Esophagus muscularis mucosa (tissue), 4 donors: ENCODE measurements around the gene LSS. TPM values are rescaled to one million over a fixed set of nuclear protein-coding genes. Genes with fewer than 3 reads are reported as not detected.
"Not testable (repeated sequence)": the region's sequence is repeated elsewhere in the genome, so short reads cannot be mapped to it uniquely, and the experiment has no call there.

ENCODE experiments used
- DNase-seq: peaks from one replicate; pipeline ENCODE4 v3.0.0-alpha.2; 2017; ENCODE audit errors: extremely low spot score
- H3K27ac ChIP-seq, 4 donors: fragments of 200-600 bp; sonication (generic); replicated peaks in 1 of 4; 1 replicate in 3 of 4; 2 replicates in 1 of 4; pipeline ENCODE4 v1.5.1; 2016 to 2019; ENCODE audit warnings: mild to moderate bottlenecking in 1 of 4
- H3K27me3 ChIP-seq, 4 donors: fragments of 200-600 bp; sonication (generic); one replicate each; pipeline versions ENCODE4 v1.5.1 to v1.6.0; 2016 to 2019
- H3K36me3 ChIP-seq, 4 donors: fragments of 200-600 bp; sonication (generic); one replicate each; pipeline ENCODE4 v1.5.1; 2016 to 2019
- H3K4me1 ChIP-seq, 4 donors: fragments of 200-600 bp; sonication (generic); one replicate each; pipeline ENCODE4 v1.5.1; 2016 to 2019
- H3K4me3 ChIP-seq, 4 donors: fragments of 200-600 bp; sonication (generic); 1 replicate in 2 of 4; 2 replicates in 2 of 4; pipeline ENCODE4 v1.5.1; 2016 to 2019; ENCODE audit warnings: mild to moderate bottlenecking in 4 of 4, moderate library complexity in 1 of 4
- H3K9me3 ChIP-seq, 4 donors: fragments of 200-600 bp; sonication (generic); 1 replicate in 3 of 4; 2 replicates in 1 of 4; pipeline ENCODE4 v1.5.1; 2016 to 2019
- CTCF ChIP-seq, 3 experiments: fragments of 200-600 bp in 2 of 3; fragments of 450-650 bp in 1 of 3; sonication (generic) in 2 of 3; IDR thresholded peaks; one replicate each; pipeline ENCODE4 v1.5.1; 2017 to 2019; ENCODE audit warnings: antibody characterized with exemption in 3 of 3, mild to moderate bottlenecking in 2 of 3, moderate library complexity in 1 of 3
- EP300 ChIP-seq: sonication (generic); formaldehyde crosslinking; IDR thresholded peaks from one replicate; pipeline ENCODE4 v1.6.1; 2017; ENCODE audit warnings: antibody characterized with exemption
- POLR2A ChIP-seq: fragments of 450-650 bp; IDR thresholded peaks from one replicate; pipeline ENCODE4 v1.6.1; 2017; ENCODE audit warnings: antibody characterized with exemption, moderate library complexity, mild to moderate bottlenecking, low read depth
- POLR2AphosphoS5 ChIP-seq, 2 donors: sonication (generic); formaldehyde crosslinking; IDR thresholded peaks; one replicate each; pipeline ENCODE4 v1.6.1; 2017; ENCODE audit warnings: antibody characterized with exemption in 2 of 2
- WGBS: methylation state at CpG from one replicate; pipeline ENCODE4 v1.1.5; 2018; 5-methylcytosine and 5-hydroxymethylcytosine counted together
- intact Hi-C: fragments of 100-400 bp; cut with DNase I; formaldehyde crosslinking; loops from one replicate; pipeline ENCODE4 v1.15.1; 2023
- total RNA-seq, 4 donors: library from RNA; depleted of rRNA; stranded (reverse); fragments of >200 nt; gene quantifications; one replicate each; pipeline versions ENCODE4 v1.1.0 to v1.2.1, GENCODE V29; 2016

LSS gene
- total RNA-seq, 4 donors from 2014 or later = 45.3 to 66.3 (median 53.1) TPM

GRCh38 chr21:46227811-46228344 lies 696 bp downstream of the LSS start:
- Histone ChIP-seq H3K27me3 (no peaks in the 10 kb centered on the region), H3K9me3 (no peaks in the 10 kb centered on the region), H3K27ac (peak overlapping the region; percentile 88 to 90 (median 89)), H3K4me1 (peaks cover 25 to 52% (median 44%) of the 10 kb centered on the region in 4 donors), H3K36me3 (peaks cover 0 to 11% (median 3%) of the 10 kb centered on the region in 4 donors), H3K4me3 (peak overlapping the region; percentile 78 to 96 (median 88))
- 2% methylated on average over 18 of the region's 20 CpGs for WGBS
- no peak for DNase-seq
- no peak for TF ChIP-seq EP300
- no peak for TF ChIP-seq POLR2AphosphoS5 (IDR thresholded peaks at IDR 0.05)
- TF ChIP-seq POLR2A = no peak
- TF ChIP-seq CTCF (IDR thresholded peaks at IDR 0.05) = no peak
- intact Hi-C loops = loop anchor here (2.0 to 5.0 kb wide), 3 partner anchors 41 to 257 kb away; partner anchors contain the start of gene PCNT

DNA sequence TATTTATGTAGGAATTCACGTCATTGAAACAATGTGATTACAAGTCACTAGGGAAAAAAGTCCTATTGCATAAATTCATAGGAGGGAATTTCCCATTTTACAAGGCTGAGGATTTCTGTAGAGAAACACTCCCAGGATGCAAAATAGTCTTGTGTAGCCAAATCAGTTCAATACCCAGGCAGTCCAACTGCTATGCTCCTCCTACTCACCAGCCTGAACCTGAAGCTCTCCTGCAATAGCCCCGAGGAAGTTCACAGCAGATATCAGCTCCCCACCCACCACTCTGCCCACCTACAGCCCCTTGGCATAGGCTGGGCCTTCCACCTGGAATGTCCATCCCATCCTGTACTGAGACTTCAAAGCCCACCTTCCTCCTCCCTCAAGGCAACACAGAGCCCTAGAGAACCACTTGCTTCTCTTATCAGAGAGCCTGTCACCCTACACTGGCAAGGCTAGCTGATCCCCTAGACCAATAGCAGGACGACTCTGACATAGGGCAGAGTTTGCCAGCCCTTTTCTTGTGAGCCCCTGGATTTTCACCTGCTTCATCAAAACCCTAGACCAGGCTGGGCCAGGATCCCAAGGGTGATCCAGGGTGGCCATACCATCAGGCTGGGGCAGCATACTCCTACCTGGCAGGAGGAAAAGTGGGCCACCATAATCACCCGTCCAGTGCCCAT lies 1.5 kb downstream of the LSS start:
- Histone ChIP-seq H3K4me3 (peak overlapping the region; percentile 78 to 96 (median 88)), H3K27me3 (no peaks in the 10 kb centered on the region), H3K9me3 (no peaks in the 10 kb centered on the region), H3K27ac (peak overlapping the region; percentile 88 to 90 (median 89)), H3K36me3 (peaks cover 2 to 19% (median 11%) of the 10 kb centered on the region in 4 donors), H3K4me1 (peaks cover 32 to 57% (median 44%) of the 10 kb centered on the region in 4 donors)
- no peak for TF ChIP-seq POLR2A
- TF ChIP-seq POLR2AphosphoS5 (IDR thresholded peaks at IDR 0.05) = peak in 1 of 2 donors; percentile 33
- DNase-seq = no peak
- intact Hi-C loops = loop anchor here (5.0 kb wide), 1 partner anchor 40 kb away; no protein-coding TSS in a partner anchor
- WGBS = 59% methylated on average over 3 of the region's 4 CpGs

DNA sequence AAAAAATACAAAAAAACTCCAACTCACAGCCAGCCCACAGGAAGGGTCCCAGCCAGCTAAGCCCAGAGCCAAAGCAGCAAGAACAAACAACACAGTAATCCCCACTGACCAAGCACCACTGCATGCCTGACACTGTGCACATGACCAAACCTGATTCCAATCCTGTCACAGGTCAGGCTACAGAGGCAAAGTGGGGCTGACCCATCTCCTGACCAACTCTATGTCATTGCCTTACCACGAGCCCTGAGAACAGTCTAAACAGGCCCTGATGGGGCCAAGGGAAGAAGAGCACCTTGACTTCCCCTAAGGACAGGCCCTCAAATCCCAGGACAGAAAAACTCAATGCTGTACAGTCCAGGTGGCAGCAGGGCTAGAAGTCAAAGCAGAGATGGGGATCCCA lies 2.4 kb downstream of the LSS start:
- Histone ChIP-seq H3K4me3 (peak overlapping the region in 1 of 4 donors; percentile 7), H3K36me3 (peaks cover 11 to 26% (median 19%) of the 10 kb centered on the region in 4 donors), H3K27me3 (no peaks in the 10 kb centered on the region), H3K4me1 (peaks cover 32 to 57% (median 44%) of the 10 kb centered on the region in 4 donors), H3K9me3 (no peaks in the 10 kb centered on the region), H3K27ac (peak overlapping the region; percentile 88 to 90 (median 89))
- intact Hi-C loops = loop anchor here (5.0 kb wide), 1 partner anchor 39 kb away; no protein-coding TSS in a partner anchor
- no peak for DNase-seq
- TF ChIP-seq POLR2A (no peak), CTCF (IDR thresholded peaks at IDR 0.05) (no peak), EP300 (no peak), POLR2AphosphoS5 (IDR thresholded peaks at IDR 0.05) (peak in 1 of 2 donors; percentile 7)
- whole genome bisulfite sequencing = no CpG with 5 or more reads among the region's 1 CpG

GRCh38 chr21:46223661-46224060 lies 4.9 kb downstream of the LSS start:
- WGBS = 88% methylated on average over 18 of the region's 18 CpGs
- H3K27ac ChIP-seq, DNase-seq, intact Hi-C loops, H3K4me3 ChIP-seq, H3K27me3 ChIP-seq, H3K9me3 ChIP-seq: not testable (repeated sequence)
- H3K4me1 ChIP-seq = peaks cover 31 to 42% (median 38%) of the 10 kb centered on the region in 4 donors
- H3K36me3 ChIP-seq = peaks cover 32 to 51% (median 44%) of the 10 kb centered on the region in 4 donors

DNA sequence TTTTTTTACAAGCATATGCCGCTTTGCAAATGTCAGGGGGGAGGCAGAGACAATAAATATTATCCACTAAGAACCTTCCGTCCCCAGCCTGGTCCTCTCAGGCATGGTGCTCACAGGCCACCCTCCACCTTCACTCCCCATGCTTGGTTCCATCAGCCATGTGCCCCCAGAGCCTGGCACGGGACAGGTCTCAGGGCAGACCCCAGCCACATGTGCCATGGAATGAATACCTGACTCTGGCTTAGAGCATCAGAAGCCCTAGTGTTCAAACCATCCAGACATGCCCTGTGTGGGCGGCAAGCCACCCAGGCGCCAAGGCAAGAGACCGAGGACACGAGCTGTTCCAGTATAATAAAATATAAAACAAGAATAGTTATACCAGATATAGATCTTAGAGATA lies 5.4 kb downstream of the LSS start:
- intact Hi-C loops = no loop called here
- DNase-seq = no peak
- Histone ChIP-seq H3K27me3 (no peaks in the 10 kb centered on the region), H3K36me3 (peaks cover 32 to 52% (median 45%) of the 10 kb centered on the region in 4 donors), H3K9me3 (no peaks in the 10 kb centered on the region), H3K27ac (no peak overlapping the region), H3K4me3 (no peak overlapping the region), H3K4me1 (peaks cover 31 to 42% (median 38%) of the 10 kb centered on the region in 4 donors)
- 86% methylated on average over 7 of the region's 7 CpGs for WGBS
- TF ChIP-seq EP300 (no peak), CTCF (IDR thresholded peaks at IDR 0.05) (no peak), POLR2A (no peak), POLR2AphosphoS5 (IDR thresholded peaks at IDR 0.05) (no peak)
